Inferior parietal cortex (tissue), 1 donor: ENCODE measurements around the gene CCDC184.
"Not testable (repeated sequence)": the region's sequence is repeated elsewhere in the genome, so short reads cannot be mapped to it uniquely, and the experiment has no call there.

Experiments used
- DNase-seq: peaks from one replicate; pipeline ENCODE4 v3.0.0-alpha.2; 2016; ENCODE audit errors: extremely low spot score

Gene CCDC184

DNA sequence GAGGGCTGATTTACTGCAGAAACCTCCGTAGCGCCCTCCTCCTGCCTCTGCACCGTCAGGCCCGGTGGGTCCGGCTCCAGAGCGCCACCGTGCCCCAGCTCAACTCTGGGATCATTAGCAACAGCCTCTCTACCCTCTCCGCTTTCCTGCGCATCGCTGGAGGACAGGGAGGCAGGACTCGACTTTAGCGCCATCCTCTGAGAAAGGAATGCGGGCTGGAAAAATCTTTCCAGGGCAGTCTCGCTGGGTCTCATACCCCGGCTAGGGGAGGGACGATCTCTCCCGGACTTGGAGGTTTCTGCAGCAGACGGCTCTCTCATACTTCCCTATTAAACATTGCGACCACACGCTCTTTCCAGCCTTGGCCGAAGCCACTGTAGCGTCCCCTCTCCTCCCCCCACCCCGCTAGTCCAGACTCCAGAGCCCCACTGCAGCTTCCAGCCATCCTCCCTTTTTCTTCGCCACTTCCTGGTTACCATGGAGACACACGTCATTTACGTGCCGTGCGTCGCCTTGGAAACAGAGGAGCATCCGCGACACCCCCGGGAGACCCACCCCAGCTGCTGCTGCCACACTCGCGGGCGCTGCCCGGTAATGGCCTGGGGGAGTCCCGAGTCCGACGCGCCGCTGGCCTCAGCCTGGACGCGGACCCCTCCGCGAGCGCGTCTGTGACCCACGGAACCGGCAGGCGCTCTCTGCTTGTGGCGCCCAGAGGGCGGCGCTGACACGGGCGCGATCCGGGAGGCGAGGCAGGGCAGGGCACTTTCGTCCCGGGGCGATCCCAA lies at the start of gene CCDC184:
TSS of gene CCDC184 (plus strand) at position 554 of the 785 bp plus-strand sequence. CDS start 479 bp downstream, outside the sequence.
- peak; percentile 84 for DNase-seq

DNA sequence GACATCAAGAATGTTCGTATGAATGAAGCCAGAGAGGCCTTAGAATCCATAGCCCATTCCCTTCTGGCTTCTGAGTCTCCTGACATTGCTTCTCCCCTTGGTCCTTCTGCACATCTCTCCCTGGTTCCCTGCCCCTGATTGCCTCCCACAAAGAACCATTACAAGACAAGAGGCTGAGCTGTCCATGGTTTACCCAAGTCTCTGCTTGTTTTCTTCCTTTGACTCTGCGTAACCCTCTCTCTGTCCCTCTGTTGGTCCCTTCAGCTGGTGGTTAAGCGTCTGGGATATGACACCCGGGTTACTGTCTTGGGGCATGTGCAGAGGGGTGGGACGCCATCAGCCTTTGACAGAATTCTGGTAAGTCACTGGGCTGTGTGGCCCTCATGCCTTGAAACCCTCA lies 48.4 kb upstream of the CCDC184 start:
- DNase-seq, result no peak

DNA sequence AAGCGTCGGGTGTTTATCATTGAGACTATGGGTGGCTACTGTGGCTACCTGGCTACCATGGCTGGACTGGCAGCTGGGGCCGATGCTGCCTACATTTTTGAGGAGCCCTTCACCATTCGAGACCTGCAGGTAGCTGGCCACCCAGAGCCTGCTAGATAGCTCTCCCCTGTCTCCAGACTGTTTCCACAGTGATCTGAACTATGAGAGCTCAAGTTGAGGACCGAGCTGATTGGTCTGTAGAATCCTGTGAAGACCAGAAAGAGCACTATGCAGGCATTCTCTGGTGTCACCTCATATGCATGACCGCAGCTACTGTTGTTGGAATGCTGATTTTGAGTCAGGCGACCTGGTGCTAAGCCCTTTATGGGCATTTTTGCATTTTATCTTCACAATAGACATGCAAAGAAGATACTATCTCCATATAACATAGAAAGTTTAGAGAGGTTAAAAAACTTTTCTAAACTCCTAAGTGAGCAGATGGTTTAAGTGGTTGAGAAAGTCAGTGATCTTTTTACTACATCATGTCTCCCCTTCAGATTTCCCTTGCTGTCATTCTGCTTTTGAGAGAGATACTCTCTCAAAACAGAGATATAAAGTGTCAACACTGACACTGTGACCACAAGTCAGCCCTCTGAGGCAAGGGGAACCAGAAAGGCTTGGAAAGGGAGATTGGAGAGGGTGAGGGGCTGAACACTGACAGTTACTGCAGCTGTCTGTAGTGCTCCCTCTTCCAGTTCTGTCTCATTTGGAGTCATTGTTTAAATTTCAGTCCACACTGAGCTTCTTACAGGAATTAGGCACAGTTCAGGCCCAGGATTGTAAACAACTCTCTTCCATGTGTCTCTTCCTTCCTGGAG lies 40.4 kb upstream of the CCDC184 start:
- DNase-seq, result no peak

DNA sequence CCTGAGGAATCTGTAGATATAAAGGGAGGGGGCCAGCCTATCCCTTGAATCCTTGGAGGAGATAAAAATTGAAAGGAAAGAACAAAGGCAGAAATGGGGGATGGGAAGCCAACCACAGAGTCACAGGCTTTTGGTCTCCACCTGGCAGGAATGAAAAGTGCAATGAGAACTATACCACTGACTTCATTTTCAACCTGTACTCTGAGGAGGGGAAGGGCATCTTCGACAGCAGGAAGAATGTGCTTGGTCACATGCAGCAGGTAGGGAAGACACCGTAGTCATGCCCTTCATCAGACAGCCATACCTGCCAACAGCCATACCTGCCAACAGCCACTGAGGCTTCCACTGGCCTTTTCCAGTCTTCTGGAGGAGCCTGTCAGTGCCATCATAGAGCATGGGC lies 39.5 kb upstream of the CCDC184 start:
- no peak for DNase-seq

DNA sequence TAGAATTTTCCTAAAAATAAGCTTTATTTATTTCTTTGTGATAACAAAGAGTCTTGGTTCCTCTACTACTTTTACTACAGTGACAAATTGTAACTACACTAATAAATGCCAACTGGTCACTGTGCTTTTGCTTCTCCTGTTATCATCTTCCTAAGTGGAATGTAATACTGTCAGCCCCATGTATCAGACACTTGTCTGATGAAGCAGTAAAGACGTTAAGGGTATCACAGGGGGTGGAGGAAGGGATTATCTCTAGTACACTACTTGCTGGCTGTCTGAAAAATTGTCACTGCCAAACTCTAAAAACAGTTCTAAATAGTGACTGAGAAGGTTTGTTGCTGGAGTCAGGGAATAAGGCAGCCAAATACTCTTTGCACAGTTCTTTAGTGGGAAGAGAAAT lies 37.5 kb upstream of the CCDC184 start:
- DNase-seq, result no peak

DNA sequence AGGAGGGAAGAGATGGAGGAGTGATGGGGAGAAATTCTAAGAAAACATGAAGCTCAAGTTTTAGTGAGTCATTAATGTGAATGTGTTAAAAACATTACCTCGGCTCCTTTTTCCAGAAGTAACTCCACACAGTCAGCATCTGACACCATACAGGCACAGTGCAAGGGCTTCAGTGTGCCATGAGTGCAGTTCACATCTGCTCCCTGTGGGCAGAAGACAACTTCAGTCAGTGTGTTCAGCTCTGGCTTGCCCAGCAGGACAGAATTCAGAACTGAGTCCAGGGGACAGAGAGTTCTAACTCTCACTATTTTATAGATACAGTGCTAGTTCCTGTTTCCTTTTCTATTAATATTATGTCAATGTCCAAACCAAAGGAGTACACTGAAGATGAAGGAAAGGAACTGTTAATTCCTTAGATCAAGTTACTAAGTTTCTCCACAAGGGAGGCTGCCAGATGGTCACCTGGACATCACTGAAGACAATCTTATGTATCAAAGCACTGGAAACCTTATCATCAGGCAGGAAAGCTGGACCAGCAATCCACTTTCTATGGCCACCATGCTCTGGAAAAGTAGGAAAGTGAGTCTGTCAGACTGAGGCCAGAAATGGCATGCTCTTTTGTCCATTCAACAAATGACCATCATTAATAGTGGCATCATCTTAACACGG lies 32.2 kb upstream of the CCDC184 start:
- no peak for DNase-seq

DNA sequence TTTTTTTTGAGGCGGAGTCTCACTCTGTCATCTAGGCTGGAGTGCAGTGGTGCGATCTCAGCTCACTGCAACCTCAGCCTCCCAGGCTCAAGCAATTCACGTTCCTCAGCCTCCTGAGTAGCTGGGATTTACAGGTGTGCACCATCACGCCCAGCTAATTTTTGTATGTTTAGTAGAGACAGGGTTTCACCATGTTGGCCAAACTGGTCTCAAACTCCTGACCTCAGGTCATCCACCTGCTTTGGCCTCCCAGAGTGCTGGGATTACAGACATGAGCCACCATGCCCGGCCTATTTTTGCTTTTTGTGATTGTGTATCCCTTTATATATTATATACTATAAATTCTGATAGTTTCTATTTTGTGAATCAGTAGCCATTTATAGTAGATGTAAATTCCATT lies 27.7 kb upstream of the CCDC184 start:
- not testable (repeated sequence) for DNase-seq

DNA sequence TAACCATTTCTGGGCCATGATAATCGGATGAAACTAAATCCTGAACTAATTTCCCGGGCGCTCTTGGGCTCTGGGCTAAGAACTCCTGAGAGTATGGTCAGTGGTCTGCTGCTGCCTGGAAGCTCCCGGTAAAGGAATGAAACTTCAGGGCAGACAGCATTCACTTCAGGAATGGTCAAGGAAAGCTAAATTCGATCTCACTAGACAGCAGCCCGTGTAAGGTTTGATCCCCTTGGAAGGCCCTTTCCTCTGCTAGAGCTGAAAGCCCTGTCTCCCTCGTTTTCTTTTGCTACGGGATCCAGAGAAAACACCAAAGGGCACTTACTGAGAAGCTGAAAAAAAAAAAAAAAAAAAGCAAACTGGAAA lies 26.8 kb upstream of the CCDC184 start:
- no peak for DNase-seq

DNA sequence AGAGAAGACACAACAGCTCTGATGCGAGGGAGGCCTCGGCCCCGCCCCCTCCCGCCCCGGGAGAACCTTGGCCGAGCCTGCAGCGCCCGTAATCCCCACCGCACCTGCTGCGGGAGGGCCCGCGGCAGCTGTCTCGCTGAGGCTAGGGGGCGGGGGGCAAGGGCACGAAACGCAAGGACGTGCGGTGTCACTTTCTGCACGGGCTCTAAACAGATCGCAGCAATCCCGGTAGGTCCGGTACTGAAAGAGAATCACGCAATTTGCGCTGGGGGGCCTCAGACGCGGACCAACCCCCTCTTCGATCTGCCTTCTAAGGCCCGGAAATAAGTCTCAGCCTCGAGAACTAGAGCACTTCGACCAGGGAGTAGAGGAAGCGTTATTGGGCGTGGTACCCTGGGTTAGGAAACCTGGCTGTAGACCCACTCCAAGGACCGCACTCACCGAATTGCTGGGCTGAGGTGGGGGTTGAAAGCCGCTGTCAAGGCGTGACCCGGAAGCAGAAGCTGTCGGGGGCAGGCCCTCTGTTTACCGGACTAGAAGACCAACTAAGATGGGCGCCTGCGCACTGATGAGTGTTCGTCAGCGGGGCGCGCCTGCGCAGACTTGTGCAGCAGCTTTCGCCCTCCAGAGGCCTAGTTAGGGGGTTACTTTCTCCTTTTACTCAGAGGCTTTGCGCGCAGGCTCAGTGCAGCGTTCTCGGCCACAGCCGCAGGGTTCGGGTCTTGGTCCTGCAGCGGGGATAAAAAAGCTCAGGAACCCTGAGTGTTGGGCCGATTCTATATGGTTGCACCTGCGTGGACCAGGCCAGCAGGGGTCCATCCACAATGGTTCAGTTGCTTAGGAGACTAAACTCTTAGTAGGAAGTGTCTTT lies 26.2 kb upstream of the CCDC184 start, which contains the start of gene ASB8:
TSS of gene ASB8 (minus strand) at position 498 of the 871 bp plus-strand sequence. CDS start 4,019 bp downstream, outside the sequence.
- peak; percentile 99 for DNase-seq

DNA sequence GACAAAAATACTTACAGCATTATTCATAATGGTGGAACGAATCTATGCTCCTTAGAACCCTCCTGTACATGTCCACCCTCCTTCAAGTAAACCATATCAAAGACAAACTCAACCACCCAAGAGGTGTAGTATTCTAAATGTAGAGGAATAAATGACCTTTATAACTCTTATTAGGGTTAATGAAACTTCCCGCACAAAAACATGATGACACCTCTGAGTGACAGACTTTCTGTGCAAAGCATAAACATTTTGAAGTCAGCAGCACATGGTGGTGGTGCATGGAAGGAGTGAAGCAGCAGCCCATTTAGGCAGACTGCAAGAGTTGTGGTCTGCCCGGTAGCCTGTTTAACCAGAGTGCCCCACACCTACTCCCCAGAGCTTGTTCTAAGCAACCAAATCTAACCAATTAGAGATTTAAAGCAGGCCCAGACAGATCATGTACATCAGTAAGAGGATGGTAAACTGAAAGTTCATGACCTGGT lies 25.5 kb upstream of the CCDC184 start:
- DNase-seq, result no peak

DNA sequence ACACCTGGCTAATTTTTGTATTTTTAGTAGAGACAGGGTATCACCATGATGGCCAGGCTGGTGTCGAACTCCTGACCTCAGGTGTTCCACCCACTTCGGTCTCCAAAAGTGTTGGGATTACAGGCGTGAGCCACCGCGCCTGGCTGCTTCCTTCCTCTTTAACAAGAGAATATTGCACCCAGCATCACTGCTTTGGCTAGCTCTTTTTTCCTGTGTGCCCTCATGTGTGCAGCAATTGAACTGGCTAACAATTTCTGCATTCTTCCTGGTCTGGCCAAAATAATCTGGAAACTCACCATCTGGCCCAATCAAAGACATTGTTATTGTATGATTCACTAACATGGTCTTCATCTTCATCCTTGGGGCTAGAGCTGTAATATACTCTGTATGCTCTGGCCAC lies 23.4 kb upstream of the CCDC184 start:
- DNase-seq, result no peak

DNA sequence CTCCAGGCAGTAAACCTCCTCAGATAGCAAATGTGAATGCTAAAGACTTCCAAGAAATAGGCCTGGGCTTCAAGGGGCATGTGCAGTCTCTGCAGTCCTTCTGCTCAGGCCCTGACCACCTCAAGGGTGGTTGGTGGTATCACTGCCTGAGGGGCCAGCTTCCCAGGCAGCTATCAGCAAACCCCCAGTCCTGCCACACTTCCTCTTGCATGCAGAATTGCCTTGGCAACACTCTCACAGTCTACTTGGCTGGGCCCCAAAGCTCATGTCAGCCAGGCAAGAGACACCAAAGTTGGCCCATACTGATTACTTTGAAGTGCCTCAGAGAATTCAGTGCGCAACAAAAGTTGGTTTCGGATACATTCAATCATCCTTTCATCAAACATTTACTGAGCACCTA lies 22.6 kb upstream of the CCDC184 start:
- DNase-seq, result no peak

DNA sequence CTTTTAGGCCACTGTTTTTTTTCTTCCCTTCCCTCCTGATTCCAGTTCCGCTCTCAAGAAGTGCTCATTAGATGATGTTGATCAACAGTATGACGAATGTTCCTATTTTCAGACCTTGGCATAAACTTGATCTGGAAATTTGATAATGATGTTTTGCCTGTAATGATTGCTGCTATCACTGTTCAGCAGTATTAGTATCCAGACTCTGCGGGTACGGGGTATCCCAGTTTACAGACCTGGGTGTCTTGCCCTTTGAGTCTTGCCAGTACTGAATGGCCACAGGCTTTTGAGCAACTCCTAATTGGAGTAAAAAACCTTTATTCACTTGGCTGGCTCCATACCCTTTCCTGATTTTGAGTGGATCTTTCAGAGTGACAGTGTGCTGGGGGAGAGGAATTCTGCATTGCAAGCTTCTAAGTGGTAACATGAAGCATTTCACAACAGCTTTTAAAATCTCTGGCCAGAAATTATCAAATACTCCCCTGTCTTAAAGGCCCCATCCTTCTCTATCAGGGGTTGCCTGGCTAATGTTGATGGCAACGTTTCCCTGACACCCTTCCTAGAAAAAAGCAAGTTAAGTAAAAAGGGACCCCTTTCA lies 20.2 kb upstream of the CCDC184 start:
- no peak for DNase-seq

DNA sequence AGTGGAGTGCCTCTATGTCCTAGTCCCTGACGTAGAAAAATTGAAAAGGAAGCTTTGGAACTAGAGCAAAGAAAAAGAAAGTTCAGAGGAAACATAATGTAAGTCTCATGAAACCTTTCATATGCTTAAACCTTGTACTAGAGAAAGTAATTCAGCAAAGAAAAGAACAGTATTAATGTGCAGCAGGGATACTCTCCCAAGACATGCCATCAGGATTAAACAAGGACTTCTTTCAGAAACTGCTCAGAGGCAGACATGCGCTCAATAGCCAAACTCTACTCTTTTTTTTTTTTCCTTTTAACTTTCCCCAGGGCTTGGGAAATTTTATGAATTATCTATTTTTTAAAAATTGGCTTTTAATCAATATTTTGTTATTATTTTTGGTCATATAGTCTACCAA lies 19.0 kb upstream of the CCDC184 start:
- no peak for DNase-seq

DNA sequence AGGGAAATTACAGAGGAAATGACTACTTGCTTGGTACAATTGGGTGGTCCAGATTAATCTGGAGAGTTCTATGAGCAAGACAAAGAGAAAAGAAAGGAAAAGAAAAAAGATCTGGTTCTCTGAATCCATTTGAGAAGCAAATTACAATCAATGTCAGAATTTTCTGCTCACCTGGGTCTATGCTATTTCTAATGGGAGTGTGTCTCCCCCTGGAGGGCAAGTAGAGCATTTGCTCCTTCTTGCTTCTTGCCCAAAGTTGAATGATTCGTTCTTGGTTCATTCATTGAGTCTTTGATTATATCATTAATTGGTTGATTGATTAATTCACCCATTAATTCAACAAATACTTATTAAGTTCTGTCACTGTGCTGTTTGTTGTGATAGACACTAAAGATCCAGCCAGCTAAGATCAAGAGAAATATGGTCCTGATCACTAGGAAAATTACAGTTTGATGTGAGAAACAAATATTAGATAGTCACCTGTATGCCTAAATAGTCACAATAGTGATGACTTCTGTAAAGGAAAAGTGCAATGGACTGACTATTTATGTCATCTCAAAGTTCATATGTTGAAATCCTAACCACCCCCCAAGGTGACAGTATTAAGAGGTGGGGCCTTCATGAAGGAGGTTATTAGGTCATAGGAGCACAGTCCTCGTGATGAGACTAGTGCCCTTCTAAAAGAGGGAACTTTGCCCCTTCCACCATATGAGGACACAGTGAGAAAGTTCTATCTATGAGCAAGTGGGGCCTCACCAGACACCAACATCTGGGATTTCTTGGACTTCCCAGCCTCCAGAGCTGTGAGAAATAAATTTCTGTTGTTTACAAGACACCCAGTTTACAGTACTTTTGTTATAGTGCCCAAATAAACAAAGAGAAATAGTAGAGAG lies 18.1 kb upstream of the CCDC184 start:
- DNase-seq, result peak; percentile 68

DNA sequence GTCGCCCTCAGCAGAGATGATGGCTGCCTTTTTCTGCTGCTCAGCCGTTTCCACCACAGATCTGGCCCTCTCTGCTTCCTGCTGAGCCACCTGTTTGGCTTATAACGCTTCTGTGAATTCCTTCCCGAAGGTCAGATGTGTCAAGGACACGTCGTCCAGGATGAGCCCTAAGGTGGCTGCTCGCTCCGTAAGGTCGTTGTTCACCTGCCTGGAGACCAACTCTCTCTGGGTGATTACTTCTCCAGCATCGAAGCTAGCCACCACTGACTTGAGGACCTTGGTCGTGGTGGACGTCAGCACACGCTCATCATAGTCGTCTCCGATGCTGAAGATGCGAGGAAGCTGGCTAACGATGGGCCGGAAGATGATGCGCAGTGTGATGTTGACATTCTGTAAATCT lies 14.4 kb upstream of the CCDC184 start:
- no peak for DNase-seq

DNA sequence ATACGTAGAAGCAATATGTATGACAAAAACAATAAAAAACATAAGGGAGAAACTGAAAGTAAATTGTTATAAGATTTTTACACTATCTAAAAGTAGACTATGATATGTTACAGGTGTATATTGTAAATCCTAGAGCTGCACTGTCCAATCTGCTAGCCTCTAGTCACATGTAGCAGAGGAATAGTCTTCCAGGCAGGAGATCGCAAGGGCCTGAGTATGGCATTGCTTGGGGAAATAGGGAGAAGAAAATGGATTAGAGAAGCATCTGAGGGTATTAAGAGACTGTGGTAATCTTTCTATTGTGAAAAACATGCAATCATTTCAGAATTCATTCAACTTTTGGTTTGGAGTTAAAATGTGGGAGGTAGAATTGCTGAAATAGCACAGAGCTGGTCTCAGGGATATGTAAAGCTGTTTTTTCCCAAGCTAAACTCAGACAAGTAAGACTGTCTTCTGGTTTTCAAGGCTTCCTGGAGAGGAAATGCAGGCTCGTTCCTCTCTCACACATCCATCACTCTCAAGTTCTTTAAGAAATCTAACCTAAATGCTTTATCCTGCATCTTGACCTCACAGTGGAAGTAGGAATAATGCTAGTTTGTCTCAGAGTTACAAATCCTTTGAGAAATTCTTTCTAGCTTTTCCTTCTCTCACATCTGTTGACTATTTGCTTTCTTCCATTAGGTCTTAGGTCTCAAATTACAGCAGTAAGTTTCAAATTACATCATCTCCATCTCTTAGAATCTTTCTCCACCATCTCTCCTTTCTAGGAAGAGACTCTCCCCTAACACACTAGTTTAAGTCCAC lies 7.6 kb upstream of the CCDC184 start:
- DNase-seq, result no peak

DNA sequence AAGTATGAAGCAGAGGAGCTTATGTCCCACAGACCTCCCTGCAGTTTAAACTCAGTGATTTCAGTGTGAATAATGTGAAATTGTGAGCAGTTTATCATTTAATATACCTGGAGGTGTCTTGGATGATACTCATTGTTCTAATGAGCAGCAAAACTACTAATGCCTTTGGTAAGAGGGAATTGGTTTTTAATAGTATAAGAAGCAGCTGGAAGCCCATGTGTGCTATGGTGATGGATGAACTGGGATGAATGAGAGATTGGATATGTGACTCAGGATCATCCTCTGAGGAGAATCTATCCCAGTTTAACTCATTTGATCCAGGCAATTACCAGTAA lies 7.1 kb upstream of the CCDC184 start:
- no peak for DNase-seq

DNA sequence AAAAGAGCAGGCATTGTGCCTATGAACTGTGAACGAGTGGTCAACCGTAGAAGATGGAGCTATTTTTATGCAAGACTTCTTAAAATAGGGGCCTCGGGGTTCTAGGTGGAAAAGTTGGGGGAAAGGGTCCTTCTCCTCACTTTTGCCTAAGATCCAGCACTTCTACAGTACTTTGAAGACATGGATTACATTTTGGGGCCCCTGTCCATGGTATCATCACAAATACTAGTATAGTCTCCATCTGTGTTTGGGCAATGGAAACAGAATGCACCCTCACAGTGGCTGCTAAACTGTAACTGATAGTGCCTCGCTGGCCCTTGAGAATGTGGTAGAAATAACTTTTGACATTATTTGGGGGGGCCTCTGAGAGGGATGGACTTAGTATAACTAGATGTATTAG lies 5.5 kb upstream of the CCDC184 start:
- DNase-seq, result no peak
